Neural cell (in vitro differentiated cells): Measurements from ENCODE around the gene HLCS. TPM values are rescaled to one million over a fixed set of nuclear protein-coding genes. Genes with fewer than 3 reads are reported as not detected.

Experiments
- H2AFZ ChIP-seq: fragments of 200-600, 300-800 bp; sonication (generic), shearing (Covaris generic); 2 replicates; pipeline ENCODE4 v1.6.0; 2014; ENCODE audit warnings: low read depth, mild to moderate bottlenecking, antibody characterized with exemption, low read length, moderate library complexity
- H3F3A ChIP-seq: fragments of 200-600 bp; shearing (Covaris generic); 2 replicates; pipeline ENCODE4 v1.6.1; 2016; ENCODE audit warnings: mild to moderate bottlenecking, moderate library complexity, mixed read lengths, antibody characterized with exemption, low read length; ENCODE audit not compliant: insufficient read depth, poor library complexity, severe bottlenecking
- H3K27ac ChIP-seq: fragments of 200-600, 300-800 bp; sonication (generic), shearing (Covaris generic); 2 replicates; pipeline ENCODE4 v1.5.1; 2014; ENCODE audit warnings: mild to moderate bottlenecking, low read length, moderate library complexity
- H3K27me3 ChIP-seq: fragments of 300-800, 200-600 bp; sonication (generic), shearing (Covaris generic); 2 replicates; pipeline ENCODE4 v1.6.0; 2014; ENCODE audit warnings: mild to moderate bottlenecking, low read depth, low read length, moderate library complexity; ENCODE audit not compliant: insufficient read depth
- H3K36me3 ChIP-seq: fragments of 300-800, 200-600 bp; sonication (generic), shearing (Covaris generic); 2 replicates; pipeline ENCODE4 v1.5.1; 2014; ENCODE audit warnings: mild to moderate bottlenecking, antibody characterized with exemption, low read length, moderate library complexity; ENCODE audit not compliant: insufficient read depth
- H3K4me2 ChIP-seq: fragments of 300-800, 200-600 bp; sonication (generic), shearing (Covaris generic); 2 replicates; pipeline ENCODE4 v1.6.0; 2014; ENCODE audit warnings: mild to moderate bottlenecking, low read length
- H3K4me3 ChIP-seq: fragments of 300-800, 200-600 bp; sonication (generic), shearing (Covaris generic); 2 replicates; pipeline ENCODE4 v1.5.1; 2014; ENCODE audit warnings: mild to moderate bottlenecking, low read length, moderate library complexity
- H3K79me2 ChIP-seq: fragments of 200-600 bp; shearing (Covaris generic); replicated peaks from 2 replicates; pipeline ENCODE4 v1.6.0; 2014; ENCODE audit warnings: mild to moderate bottlenecking, low read length, moderate library complexity; ENCODE audit not compliant: insufficient read depth
- H3K9ac ChIP-seq: fragments of 300-800, 200-600 bp; sonication (generic), shearing (Covaris generic); 2 replicates; pipeline ENCODE4 v1.6.1; 2016; ENCODE audit warnings: mild to moderate bottlenecking, low read length, mixed read lengths
- H3K9me2 ChIP-seq: fragments of 200-600 bp; shearing (Covaris generic); 2 replicates; pipeline ENCODE4 v1.6.1; 2016; ENCODE audit warnings: mild to moderate bottlenecking, low read length, mixed read lengths; ENCODE audit not compliant: insufficient read depth
- H3K9me3 ChIP-seq: fragments of 200-600, 300-800 bp; sonication (generic), shearing (Covaris generic); 2 replicates; pipeline ENCODE4 v1.6.1; 2016; ENCODE audit warnings: mild to moderate bottlenecking, mixed run types, low read length, moderate library complexity, mixed read lengths
- H4K20me1 ChIP-seq: fragments of 200-600 bp; shearing (Covaris generic); 2 replicates; pipeline ENCODE4 v1.6.1; 2016; ENCODE audit warnings: mild to moderate bottlenecking, mixed run types; ENCODE audit not compliant: insufficient read depth
- EP300 ChIP-seq: fragments of 450-650 bp; conservative IDR thresholded peaks from 2 replicates; pipeline ENCODE4 v1.6.1; 2014; ENCODE audit warnings: antibody characterized with exemption, mild to moderate bottlenecking, moderate library complexity; ENCODE audit not compliant: poor library complexity, severe bottlenecking
- EZH2 ChIP-seq: fragments of 200-600, 300-800 bp; shearing (Covaris generic), sonication (generic); IDR thresholded peaks from 2 replicates; pipeline ENCODE4 v1.6.1; 2014; ENCODE audit warnings: antibody characterized with exemption, low read length, borderline replicate concordance, mild to moderate bottlenecking; ENCODE audit not compliant: insufficient read depth, poor library complexity, severe bottlenecking
- MXI1 ChIP-seq: fragments of 450-650 bp; conservative IDR thresholded peaks from 2 replicates; pipeline ENCODE4 v1.6.1; 2014; ENCODE audit warnings: antibody characterized with exemption, mild to moderate bottlenecking; ENCODE audit not compliant: poor library complexity, severe bottlenecking
- POLR2AphosphoS5 ChIP-seq: IDR thresholded peaks from 2 replicates; pipeline ENCODE4 v1.6.1; 2012
- RAD21 ChIP-seq: fragments of 450-650 bp; conservative IDR thresholded peaks from 2 replicates; pipeline ENCODE4 v1.6.1; 2014; ENCODE audit warnings: antibody characterized with exemption, mild to moderate bottlenecking, moderate library complexity
- SMC3 ChIP-seq: fragments of 450-650 bp; conservative IDR thresholded peaks from 2 replicates; pipeline ENCODE4 v1.6.1; 2014; ENCODE audit warnings: antibody characterized with exemption, mild to moderate bottlenecking, moderate library complexity; ENCODE audit not compliant: poor library complexity
- TAF1 ChIP-seq: IDR thresholded peaks from 2 replicates; pipeline ENCODE4 v1.6.1; 2012; ENCODE audit warnings: low read depth
- polyA plus RNA-seq: library from polyadenylated mRNA; depleted of rRNA; stranded (reverse); fragments of >200 nt; gene quantifications from 2 replicates; pipeline ENCODE4 v1.2.3, GENCODE V29; 2014
- TF ChIP-seq, protein P1 (sequence below): IDR thresholded peaks from 2 replicates; pipeline ENCODE4 v1.6.1; 2012; ENCODE audit warnings: borderline replicate concordance
- TF ChIP-seq, protein P2 (sequence below): fragments of 450-650 bp; IDR thresholded peaks from 2 replicates; pipeline ENCODE4 v1.5.1; 2014; ENCODE audit warnings: antibody characterized with exemption, mild to moderate bottlenecking, moderate library complexity; ENCODE audit not compliant: poor library complexity, severe bottlenecking

Gene HLCS
- polyA plus RNA-seq, 1 donor from 2014 or later: 12.1 TPM

DNA sequence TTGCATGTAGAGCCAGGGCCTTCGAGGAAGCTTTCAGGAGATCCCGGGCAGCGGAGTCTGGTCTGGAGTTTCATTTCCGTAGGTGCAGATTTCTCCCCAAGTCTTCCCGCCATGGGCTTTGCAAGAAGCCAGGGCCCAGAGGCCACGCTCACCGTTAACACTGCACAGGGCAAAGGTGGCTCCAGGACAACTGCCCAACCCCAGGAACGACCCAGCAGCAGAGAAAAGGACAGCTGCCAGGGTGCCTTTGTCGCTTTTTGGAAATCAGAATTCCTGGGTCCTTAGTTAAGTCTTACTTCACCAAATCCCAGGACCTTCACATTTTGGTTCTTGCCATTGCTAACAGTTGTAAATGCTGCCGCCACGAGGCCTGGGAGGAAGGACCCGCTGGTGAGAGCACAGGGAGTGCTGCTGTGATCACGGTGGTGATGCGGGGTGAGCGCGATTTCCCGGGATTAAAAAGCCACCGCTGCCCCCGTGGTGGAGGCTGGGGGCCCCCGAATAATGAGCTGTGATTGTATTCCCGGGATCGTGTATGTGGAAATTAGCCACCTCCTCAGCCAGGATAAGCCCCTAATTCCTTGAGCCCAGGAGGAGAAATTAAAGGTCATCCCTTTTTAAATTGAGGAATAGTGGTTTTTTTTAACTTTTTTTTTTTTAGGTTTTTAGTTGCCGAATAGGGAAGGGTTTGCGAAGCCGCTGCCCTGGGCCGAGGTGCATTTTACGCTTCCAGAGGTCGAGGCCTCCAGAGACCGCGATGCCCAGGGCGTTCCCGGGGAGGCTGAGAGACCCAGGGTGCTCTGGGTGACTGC is 259.3 kb downstream of the HLCS start:
- peaks cover 100% of the 10 kb centered on the region for H3K27me3 ChIP-seq
- H3K36me3 ChIP-seq: no peaks in the 10 kb centered on the region
- H3K4me3 ChIP-seq: no peak overlapping the region
- no peak overlapping the region for H3K9ac ChIP-seq
- no peak overlapping the region for H2AFZ ChIP-seq
- H3K9me2 ChIP-seq: no peaks in the 10 kb centered on the region
- H4K20me1 ChIP-seq: no peaks in the 10 kb centered on the region
- no peak overlapping the region for H3K27ac ChIP-seq
- H3K79me2 ChIP-seq: no peaks in the 10 kb centered on the region
- no peak overlapping the region for H3K4me2 ChIP-seq
- TF ChIP-seq TAF1 (no peak), EZH2 (peak; percentile 34)
- no peaks in the 10 kb centered on the region for H3K9me3 ChIP-seq
- H3F3A ChIP-seq: no peaks in the 10 kb centered on the region

DNA sequence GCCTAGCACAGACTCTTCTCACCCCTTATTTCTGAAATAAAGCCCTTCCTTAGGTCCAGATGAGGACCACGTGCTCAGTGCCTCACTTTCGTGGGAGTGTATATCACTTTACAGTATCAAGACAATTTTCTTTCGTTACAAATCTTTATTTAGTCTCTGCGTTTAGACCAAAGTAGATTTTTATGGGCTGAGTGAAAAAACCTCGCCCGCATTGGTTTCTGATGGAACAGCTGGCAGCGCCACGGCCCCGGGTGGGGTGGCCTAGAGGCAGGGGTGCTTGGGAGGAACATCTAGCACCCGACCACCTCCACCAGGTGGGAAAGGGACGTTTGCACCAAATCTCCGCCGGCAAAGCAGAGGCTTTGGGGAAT is 260.0 kb downstream of the HLCS start:
- H3K4me3 ChIP-seq: no peak overlapping the region
- H3K9me2 ChIP-seq: no peaks in the 10 kb centered on the region
- no peaks in the 10 kb centered on the region for H4K20me1 ChIP-seq

More for the DNA sequence above, 260.0 kb downstream of the HLCS start:
- TF ChIP-seq, protein P1, sequence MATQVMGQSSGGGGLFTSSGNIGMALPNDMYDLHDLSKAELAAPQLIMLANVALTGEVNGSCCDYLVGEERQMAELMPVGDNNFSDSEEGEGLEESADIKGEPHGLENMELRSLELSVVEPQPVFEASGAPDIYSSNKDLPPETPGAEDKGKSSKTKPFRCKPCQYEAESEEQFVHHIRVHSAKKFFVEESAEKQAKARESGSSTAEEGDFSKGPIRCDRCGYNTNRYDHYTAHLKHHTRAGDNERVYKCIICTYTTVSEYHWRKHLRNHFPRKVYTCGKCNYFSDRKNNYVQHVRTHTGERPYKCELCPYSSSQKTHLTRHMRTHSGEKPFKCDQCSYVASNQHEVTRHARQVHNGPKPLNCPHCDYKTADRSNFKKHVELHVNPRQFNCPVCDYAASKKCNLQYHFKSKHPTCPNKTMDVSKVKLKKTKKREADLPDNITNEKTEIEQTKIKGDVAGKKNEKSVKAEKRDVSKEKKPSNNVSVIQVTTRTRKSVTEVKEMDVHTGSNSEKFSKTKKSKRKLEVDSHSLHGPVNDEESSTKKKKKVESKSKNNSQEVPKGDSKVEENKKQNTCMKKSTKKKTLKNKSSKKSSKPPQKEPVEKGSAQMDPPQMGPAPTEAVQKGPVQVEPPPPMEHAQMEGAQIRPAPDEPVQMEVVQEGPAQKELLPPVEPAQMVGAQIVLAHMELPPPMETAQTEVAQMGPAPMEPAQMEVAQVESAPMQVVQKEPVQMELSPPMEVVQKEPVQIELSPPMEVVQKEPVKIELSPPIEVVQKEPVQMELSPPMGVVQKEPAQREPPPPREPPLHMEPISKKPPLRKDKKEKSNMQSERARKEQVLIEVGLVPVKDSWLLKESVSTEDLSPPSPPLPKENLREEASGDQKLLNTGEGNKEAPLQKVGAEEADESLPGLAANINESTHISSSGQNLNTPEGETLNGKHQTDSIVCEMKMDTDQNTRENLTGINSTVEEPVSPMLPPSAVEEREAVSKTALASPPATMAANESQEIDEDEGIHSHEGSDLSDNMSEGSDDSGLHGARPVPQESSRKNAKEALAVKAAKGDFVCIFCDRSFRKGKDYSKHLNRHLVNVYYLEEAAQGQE: no peak
- TF ChIP-seq EZH2 (peak; percentile 43), EP300 (no peak), TAF1 (no peak), SMC3 (no peak), POLR2AphosphoS5 (peak; percentile 52), RAD21 (no peak), MXI1 (no peak)
- TF ChIP-seq, protein P2, sequence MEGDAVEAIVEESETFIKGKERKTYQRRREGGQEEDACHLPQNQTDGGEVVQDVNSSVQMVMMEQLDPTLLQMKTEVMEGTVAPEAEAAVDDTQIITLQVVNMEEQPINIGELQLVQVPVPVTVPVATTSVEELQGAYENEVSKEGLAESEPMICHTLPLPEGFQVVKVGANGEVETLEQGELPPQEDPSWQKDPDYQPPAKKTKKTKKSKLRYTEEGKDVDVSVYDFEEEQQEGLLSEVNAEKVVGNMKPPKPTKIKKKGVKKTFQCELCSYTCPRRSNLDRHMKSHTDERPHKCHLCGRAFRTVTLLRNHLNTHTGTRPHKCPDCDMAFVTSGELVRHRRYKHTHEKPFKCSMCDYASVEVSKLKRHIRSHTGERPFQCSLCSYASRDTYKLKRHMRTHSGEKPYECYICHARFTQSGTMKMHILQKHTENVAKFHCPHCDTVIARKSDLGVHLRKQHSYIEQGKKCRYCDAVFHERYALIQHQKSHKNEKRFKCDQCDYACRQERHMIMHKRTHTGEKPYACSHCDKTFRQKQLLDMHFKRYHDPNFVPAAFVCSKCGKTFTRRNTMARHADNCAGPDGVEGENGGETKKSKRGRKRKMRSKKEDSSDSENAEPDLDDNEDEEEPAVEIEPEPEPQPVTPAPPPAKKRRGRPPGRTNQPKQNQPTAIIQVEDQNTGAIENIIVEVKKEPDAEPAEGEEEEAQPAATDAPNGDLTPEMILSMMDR: no peak
- Histone ChIP-seq H3K9me3 (no peaks in the 10 kb centered on the region), H3K79me2 (no peaks in the 10 kb centered on the region), H3K4me2 (no peak overlapping the region), H3K27ac (no peak overlapping the region), H3K36me3 (no peaks in the 10 kb centered on the region), H3K27me3 (peaks cover 100% of the 10 kb centered on the region), H2AFZ (no peak overlapping the region), H3K9ac (no peak overlapping the region), H3F3A (no peaks in the 10 kb centered on the region)
